HG03045 (cell line): ENCODE data around the gene SERPINC1.
A peak's percentile ranks its signal among the peaks of the same experiment; 100 is the strongest.
"Not testable (repeated sequence)": the region's sequence is repeated elsewhere in the genome, so short reads cannot be mapped to it uniquely, and the experiment has no call there.

ENCODE experiments used
- ATAC-seq: cut with Tn5 transposase; IDR thresholded peaks from one replicate; pipeline ENCODE4 v1.9.1; 2021; ENCODE audit warnings: mild to moderate bottlenecking, moderate library complexity; ENCODE audit not compliant: unreplicated experiment

SERPINC1 gene

DNA sequence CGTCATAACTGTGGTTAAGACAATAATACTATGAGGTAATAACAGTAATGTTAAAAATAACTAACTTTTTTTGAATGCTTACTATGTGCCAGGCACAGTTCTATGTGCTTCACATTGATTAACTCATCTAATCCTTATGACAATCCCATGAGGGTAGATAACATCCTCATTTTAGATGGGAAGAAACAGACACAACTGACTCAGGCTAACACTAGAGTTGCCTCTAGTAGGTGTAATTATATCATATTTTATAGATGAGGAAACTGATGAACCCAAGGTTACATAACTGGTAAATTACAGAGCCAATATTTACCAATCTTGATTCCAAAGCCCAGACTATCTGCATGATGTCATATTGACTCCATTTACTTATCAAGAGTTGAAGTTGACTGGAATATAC, 23.5 kb downstream of the SERPINC1 start:
- no peak for ATAC-seq

DNA sequence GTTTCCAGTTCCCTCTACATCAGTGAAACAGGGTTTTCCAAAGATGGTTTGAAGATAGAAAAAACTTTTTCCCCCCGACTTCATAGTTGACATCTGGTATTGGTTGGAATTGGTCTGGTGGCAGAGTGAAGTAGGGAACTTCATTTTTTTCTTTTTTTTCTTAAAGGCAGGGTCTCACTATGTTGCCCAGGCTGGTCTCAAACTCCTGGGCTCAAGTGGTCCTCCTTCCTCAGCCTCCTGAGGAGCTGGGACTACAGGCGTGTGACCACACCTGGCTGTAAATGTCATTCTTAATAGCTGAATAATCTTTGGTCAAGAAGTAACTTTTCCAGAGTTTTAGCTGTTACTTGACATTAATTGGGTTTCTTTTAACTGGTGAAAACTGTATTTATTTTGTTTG, 27.2 kb downstream of the SERPINC1 start:
- no peak for ATAC-seq

DNA sequence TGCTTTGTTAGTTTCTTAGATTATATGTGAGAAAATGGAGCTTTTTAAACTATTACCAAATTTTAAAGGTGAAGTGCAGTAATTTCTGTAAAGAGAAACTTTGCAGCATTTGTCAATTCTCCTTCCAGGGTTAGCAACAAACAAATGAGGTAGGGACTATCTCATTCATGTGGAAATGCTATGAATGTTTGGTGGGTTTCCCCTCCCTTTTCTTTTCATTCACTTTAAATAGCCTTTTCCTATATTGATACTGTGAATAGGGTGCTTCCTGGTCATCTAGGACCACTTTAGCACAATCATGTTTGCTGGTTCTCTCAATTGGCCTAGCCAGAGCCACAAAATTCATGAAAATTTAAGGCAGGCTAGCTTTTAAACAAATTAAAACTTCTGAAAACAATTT, 28.4 kb downstream of the SERPINC1 start:
- no peak for ATAC-seq

DNA sequence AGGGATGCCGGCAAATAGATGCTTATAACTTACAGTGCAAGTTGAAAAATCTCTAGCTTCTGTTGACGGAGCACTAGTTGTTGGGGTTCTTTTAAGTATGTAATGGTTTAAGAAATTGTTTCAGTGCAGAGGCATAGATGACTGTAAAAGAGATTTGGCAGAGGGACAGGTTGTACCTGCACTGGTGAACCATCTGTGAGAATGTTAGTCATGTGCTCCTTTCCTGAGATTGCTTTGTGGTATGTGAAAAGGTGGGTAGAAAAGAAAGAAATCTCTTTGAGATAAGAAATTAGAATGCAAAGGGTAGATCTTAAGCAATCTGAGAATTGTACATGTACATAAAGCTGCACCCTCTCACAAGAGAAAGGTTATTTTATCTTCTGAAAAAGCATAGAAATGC, 29.5 kb downstream of the SERPINC1 start:
- no peak for ATAC-seq

DNA sequence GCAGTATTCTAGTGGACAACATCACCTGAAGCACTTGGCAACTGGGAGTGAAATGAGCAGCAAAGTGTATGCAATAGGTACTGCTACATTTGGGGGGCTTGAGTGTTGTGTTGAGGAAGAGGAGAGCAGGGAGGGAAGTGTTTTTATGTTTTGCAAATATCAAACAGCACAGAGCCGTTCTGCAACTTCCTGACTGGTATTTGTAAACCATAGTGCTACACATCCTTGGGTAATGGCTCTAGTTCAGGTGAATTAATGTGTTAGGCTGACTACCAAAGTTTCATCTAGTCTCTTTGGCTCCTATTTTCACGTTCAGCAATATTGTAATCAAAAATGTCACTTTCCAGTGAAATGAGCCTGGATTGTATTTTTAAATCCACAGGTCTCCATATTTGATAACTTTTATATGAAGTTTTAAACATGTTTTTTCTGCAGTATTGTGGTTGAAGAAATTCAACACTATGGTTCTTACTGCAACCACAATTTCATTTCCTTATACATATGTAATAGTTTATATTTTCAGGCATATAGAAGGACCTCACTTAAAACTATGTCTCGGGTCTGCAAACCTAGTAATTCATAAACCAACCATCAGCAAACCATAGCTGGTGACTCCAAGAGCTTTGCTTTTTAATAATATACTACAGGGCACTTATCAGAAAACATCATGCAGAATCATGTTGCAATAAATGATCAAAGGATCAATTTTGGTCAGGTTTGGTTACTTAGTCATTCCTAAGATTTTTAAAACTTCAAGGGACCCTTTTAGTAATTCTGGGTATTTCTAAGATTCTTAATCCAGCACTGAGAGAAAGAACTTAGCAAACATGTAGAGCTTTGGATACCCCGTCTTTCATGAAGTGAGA, 30.1 kb downstream of the SERPINC1 start:
- no peak for ATAC-seq

DNA sequence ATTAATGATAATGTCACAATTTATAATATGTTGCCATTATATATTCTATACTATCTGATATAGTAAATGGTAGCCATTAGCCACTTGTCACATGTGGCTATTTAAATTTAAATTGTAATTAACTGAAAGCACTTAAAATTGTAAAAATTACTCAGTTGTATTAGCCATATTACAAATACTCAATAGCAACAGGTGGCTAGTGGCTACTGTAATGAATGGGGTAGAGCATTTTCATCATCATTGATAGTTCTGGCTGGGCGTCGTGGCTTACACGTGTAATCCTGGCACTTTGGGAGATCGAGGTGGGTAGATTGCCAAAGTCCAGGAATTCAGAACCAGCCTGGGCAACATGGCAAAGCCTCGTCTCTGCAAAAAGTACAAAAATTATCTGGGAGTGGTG, 32.4 kb downstream of the SERPINC1 start:
- no peak for ATAC-seq

DNA sequence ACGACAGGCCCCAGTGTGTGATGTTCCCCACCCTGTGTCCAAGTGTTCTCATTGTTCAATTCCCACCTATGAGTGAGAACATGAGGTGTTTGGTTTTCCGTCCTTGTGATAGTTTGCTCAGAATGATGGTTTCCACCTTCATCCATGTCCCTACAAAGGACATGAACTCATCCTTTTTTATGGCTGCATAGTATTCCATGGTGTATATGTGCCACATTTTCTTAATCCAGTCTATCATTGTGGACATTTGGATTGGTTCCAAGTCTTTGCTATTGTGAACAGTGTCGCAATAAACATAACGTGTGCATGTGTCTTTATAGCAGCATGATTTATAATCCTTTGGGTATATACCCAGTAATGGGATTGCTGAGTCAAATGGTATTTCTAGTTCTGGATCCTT, 36.0 kb downstream of the SERPINC1 start:
- not testable (repeated sequence) for ATAC-seq

DNA sequence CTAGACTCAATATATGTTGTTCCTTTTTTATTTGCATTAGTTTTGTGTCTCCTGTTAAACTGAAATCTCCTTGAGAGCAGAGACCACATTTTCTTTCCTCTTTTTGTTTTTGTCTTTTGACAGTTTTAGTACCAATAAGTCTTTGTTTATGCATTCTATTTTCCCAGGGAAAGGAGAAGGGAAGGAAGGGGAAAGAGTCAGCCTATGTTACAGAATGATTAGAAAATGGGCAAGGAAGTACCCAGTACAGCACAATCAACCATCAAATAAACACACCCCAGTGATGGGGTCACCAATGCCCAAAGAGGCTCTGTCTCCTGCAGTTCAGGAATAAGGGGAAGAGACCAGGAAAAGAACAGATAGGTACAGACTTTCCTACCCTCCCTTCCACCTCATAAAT, 38.9 kb downstream of the SERPINC1 start:
- ATAC-seq: no peak

DNA sequence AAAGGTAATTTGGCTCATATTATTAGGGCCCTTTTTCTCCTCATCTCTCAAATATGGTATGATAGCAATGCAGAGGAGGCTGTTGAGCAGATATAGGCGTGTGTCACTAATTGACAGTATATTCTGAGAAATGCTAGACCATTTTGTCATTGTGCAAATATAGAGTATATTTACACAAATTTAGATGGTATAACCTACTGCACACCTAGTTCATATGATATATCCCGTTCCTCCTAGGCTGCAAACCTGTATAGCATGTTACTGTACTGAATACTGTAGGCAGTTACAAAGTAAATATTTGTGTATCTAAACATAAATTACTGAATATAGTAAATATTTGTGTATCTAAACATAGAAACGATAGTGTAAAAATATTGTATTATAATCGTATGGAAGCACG, 40.4 kb downstream of the SERPINC1 start:
- ATAC-seq: no peak

DNA sequence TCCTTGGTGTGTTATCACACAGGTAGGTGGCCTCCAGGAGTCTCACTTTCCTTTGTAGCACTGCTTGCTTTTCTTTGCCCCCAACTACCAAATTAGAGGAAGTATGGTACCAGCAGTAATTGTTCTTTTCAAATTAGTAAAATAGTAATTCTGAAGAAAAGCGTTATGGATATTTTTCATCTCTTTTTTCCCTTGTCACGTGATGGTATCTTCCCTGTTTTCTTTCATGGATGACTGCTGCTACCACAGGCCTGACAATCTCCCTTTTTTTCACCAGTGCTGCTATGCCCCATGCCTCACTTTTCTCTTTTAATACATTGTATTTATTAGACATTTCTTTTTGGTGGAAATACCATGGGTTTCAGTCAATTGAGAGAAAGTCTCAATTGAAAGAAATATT, 45.6 kb downstream of the SERPINC1 start:
- no peak for ATAC-seq

DNA sequence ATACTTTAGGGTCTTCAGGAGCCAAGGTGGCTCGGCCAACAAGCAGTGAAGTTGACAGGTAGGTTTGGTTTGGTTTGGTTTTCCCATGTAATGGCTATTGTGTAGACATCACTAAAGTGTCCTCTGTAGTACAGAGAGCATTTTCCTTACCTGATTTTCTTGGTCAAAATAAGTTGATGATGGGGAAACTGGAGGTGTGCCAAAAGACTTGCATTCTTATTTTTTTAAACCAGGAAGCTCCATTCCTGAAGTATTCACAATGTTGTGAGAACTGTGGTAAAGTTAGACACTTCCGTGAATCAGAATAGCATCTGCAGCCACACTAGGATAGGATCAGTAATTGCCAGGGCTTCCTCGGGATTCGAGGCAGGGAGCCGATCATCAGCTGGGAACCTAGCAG, 46.0 kb downstream of the SERPINC1 start:
- no peak for ATAC-seq

DNA sequence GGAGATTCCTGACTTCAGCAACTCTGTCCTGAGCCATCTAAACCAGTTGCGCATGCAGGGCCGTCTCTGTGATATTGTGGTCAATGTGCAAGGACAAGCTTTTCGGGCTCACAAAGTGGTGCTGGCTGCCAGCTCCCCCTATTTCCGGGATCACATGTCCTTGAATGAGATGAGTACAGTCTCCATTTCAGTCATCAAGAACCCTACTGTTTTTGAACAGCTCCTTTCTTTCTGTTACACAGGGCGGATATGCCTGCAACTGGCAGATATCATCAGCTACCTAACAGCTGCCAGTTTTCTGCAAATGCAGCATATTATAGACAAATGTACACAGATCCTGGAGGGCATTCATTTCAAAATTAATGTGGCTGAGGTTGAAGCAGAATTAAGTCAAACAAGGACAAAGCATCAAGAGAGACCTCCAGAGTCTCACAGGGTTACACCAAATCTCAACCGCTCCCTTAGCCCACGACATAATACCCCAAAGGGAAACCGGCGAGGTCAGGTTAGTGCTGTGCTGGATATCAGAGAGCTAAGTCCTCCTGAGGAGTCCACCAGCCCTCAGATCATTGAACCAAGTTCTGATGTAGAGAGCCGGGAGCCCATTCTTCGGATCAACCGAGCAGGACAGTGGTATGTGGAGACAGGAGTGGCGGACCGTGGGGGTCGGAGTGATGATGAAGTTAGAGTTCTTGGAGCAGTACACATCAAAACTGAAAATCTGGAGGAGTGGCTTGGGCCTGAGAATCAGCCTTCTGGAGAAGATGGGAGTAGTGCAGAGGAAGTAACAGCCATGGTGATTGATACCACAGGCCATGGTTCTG, 46.7 kb downstream of the SERPINC1 start:
- no peak for ATAC-seq

DNA sequence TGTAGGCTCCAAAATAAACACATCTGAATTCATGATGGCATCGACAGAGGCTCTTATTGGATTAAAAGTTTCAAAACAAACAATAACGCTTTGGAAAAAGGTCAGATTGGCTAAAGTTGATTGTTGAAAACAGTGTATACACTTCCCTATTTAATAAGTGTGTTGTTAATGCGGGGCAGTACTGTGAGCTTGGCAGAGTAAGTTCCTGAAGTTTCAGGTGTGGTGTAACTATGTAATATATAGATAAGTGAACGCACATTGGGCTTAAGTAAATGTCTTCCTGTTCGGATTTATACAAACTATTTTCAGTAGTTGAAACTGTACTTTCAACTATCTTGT, 48.1 kb downstream of the SERPINC1 start:
- ATAC-seq: no peak

DNA sequence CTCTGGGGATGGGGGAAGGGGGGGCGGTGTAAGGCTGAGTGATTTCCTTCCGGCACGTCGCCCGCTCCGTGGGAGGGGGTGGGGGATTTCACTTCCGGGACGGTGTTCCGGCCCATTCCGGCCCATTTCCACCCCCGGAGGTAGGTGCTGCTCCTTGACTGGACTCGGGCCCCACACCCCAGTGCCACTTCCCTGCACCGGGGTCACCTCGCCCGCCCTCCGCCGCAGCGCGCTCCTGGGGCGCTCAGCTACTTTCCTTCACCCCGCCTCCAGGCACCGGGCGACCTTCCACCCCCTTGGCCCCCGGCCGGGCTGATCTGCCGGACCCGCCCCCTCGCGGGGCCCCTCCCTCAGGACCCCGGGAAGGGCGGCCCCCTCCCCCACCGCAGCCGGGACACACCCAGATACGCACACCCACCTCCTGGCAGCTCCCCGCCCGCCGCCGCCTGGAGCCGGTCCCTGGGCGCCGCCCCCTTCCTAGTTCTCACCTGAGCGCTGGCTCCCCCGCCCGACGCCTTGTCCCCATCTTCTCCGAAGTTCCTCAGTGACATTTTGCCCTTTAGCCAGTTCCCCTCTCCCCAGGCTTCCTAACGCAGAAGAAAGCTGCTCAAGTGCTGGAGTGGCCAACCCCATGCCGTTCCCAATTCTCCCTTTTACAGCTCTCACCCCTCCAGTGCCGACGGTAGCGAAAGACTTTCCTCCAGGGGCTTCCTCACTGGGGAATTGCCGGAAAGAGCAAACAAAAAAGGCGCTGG, 48.7 kb downstream of the SERPINC1 start, which contains the start of gene ZBTB37:
ZBTB37 (plus strand) TSS at position 115 of the 755 bp plus-strand sequence. CDS start 1,846 bp downstream, outside the sequence.
- ATAC-seq: peak; percentile 67

DNA sequence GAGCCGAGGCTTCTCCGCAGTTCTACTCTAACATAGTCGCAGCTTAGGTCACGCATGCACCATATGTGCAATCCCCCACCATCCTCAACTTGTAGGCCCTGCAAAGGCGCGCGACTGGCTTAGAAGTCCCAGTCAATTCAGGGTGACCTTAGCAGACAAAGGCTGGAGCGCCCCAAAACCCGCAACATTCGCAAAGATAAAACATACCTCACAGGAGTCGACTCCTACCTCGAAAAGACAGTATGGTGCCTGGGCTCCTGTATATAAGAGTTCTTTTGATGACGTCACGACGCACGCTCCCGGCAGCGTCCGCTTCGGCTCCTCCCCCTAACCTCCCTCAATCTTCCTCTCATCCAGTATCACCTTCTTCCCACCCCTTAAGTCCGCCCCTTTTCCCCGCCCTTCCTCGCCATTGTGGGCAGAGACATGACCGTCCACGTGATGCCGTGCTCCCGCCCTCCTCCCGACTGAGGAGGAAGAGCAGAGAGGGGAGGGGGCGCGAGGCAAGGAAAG, 49.3 kb downstream of the SERPINC1 start, which contains the start of gene GAS5:
GAS5 (minus strand) TSS at position 237 of the 513 bp plus-strand sequence.
- peak; percentile 67 for ATAC-seq

DNA sequence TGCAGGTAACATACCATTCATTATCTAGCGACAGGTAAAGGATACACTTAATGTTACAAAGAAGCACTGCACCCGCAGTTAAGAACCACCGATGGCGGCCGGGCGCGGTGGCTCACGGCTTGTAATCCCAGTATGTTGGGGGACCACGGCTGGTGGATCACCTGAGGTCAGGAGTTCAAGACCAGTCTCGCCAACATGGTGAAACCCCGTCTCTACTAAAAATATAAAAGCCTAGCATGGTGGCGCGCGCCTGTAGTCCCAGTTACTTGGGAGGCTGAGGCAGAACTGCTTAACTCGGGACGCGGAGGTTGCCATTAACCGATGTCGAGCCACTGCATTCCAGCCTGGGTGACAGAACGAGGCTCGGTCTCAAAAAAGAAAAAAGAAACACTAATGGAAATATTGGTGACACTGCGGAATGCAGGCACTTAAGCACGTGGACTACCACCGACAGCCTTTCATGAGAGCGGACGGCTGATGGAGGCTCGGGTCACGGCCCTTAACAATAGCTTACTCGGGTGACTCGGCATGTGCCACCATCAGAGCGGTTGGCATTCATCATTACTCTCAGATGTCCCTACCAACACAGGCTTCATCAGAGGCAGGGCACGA, 49.9 kb downstream of the SERPINC1 start:
- ATAC-seq: no peak

DNA sequence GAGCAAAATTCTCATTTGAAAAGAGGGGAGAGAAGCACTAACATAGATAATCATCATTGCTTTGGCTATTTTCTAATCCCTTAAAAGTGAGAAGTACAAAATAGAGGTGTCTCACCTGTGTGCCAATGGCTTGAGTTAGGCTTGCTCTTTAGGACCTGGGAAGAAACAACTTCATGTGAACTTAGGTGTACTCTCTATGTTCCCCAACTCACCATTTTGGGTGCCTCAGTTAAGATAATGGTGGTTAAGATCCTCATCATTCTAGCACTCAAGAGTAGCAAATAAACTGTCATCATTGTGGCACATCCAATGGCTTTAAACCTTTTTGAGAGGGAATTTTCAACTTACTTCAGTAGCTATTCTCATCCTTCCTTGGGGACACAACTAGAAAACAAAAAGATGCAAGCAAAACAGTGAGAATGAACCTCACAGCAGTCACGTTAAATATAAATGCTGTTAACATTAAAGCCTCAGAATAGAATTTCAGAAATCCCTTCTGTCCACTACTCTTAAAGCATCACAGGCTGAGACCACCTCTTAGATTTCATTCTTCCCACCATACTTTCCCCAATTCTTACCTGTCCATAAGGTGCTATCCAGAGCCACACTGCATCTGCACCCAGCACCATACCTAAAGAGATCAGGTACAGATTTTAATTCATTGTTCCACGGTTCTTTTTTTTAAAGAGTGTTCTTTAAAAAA, 50.6 kb downstream of the SERPINC1 start:
- no peak for ATAC-seq

DNA sequence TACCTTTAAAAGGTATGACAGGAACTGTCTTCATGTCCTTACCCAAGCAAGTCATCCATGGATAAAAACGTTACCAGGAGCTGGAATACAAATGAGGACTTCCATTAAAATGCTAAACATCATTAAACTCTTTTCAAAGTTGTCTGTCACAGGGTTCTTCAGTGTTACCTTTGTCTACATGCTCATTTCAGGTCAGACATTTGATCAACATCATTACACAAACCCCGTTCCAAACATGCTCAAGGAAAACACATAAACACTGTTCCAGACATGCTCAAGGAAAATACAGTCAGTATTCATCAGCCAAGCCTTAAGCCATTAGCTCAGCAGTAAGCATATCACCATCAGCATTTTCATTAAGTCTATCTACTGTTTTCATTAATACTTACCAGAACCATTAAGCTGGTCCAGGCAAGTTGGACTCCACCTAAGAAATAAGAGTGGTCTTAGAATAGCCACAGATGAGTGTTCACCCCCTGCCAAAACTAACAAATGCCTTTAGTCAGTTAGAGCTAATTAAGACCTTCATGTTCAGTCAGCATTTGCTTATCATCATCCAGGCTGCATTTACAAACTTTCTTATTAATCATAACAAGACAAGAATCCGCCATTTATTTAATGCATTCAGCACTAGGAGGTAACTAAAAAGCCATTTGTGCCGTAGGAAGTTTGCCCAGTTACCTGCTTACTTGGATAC, 51.5 kb downstream of the SERPINC1 start:
- no peak for ATAC-seq

DNA sequence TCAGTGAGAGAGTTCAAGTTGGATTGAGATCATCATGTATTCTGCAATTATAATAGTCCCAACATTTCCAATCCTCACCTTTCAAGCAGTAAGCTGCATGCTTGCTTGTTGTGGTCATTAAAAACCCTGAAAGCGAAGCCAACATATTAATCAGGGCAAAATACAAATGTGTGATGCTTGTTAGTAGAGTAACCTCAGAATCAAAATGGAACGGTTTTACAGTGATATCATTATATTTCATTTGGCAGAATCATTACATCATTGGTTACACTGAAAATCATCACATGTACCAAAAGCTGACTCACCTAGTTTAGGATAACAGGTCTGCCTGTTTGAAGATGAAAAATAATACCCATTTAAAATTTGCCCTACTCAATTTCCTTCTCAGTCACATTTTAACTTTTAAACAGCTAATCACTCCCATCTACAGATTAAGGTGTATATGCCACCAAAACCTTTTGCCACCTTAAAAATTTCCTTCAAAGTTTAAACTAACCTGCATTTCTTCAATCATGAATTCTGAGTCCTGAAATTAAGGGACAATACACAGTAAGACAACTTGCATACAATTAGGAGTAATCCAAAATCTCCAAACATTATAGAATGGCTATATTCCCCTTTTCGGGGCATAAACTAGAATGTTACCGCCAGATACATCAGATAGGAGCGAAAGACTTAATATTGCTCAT, 52.8 kb downstream of the SERPINC1 start:
- ATAC-seq: no peak
